Transverse colon (tissue), 3 donors: ENCODE measurements around the gene CPN1.

Source experiments
- POLR2A ChIP-seq: fragments of 450-650 bp; IDR thresholded peaks from one replicate; pipeline ENCODE4 v1.6.1; 2016; ENCODE audit warnings: antibody characterized with exemption, mild to moderate bottlenecking, moderate library complexity
- TF ChIP-seq, protein P1 (sequence below), 5 experiments: fragments of 200-600 bp in 3 of 5; fragments of 450-650 bp in 2 of 5; sonication (generic) in 3 of 5; IDR thresholded peaks; 1 replicate in 2 of 5; 2 replicates in 3 of 5; pipeline ENCODE4 v1.5.1; 2016 to 2017; ENCODE audit warnings: antibody characterized with exemption in 5 of 5, inconsistent platforms in 3 of 5, mild to moderate bottlenecking in 2 of 5, moderate library complexity in 1 of 5

DNA sequence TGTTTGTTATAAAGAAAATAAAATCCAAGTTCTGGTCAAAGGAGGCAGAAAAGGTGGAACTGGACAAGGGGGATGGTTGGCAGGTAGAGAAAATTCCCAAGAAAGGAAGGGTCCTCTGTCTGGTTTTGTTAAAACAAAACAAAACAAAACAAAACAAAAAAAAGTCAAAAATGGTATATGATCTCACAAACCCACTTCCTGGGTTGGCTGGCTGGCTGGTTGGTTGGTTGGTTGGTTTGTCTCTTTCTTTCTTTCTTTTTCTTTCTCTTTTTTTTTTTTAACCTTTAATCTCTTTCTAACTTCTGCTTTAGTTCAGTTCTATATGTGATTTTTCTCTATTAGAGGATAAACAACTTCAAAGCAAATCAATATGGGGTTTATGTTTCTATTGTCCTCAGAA is 41.1 kb upstream of the CPN1 start:
- TF ChIP-seq, protein P1, sequence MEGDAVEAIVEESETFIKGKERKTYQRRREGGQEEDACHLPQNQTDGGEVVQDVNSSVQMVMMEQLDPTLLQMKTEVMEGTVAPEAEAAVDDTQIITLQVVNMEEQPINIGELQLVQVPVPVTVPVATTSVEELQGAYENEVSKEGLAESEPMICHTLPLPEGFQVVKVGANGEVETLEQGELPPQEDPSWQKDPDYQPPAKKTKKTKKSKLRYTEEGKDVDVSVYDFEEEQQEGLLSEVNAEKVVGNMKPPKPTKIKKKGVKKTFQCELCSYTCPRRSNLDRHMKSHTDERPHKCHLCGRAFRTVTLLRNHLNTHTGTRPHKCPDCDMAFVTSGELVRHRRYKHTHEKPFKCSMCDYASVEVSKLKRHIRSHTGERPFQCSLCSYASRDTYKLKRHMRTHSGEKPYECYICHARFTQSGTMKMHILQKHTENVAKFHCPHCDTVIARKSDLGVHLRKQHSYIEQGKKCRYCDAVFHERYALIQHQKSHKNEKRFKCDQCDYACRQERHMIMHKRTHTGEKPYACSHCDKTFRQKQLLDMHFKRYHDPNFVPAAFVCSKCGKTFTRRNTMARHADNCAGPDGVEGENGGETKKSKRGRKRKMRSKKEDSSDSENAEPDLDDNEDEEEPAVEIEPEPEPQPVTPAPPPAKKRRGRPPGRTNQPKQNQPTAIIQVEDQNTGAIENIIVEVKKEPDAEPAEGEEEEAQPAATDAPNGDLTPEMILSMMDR (IDR thresholded peaks at IDR 0.05), result no peak
- no peak for TF ChIP-seq POLR2A
